H9 (cell line): Measurements from ENCODE around the gene ZCCHC7. TPM values are rescaled to one million over a fixed set of nuclear protein-coding genes. Genes with fewer than 3 reads are reported as not detected.

Experiments
- DNase-seq: peaks from one replicate; pipeline ENCODE4 v3.0.0-alpha.2; 2017
- H2AFZ ChIP-seq: one replicate; pipeline ENCODE4 v1.6.1; 2013; ENCODE audit warnings: mild to moderate bottlenecking, low read length, control low read depth, moderate library complexity
- H2AK5ac ChIP-seq: 2 replicates; pipeline ENCODE4 v1.6.1; 2013; ENCODE audit warnings: low read length, control low read depth, mixed read lengths; ENCODE audit not compliant: insufficient read length
- H2BK120ac ChIP-seq: one replicate; pipeline ENCODE4 v1.6.1; 2013; ENCODE audit warnings: low read depth, mild to moderate bottlenecking, low read length, control low read depth, inconsistent platforms; ENCODE audit not compliant: poor library complexity, severe bottlenecking
- H2BK12ac ChIP-seq: 2 replicates; pipeline ENCODE4 v1.6.1; 2013; ENCODE audit warnings: low read length, control low read depth, mixed read lengths, low read depth; ENCODE audit not compliant: insufficient read length
- H2BK15ac ChIP-seq: 2 replicates; pipeline ENCODE4 v1.6.1; 2013; ENCODE audit warnings: low read depth, low read length, control low read depth
- H2BK20ac ChIP-seq: one replicate; pipeline ENCODE4 v1.6.1; 2013; ENCODE audit warnings: low read depth, mild to moderate bottlenecking, low read length, control low read depth, inconsistent platforms; ENCODE audit not compliant: poor library complexity, severe bottlenecking
- H2BK5ac ChIP-seq: 2 replicates; pipeline ENCODE4 v1.6.1; 2013; ENCODE audit warnings: low read length, control low read depth, mixed read lengths; ENCODE audit not compliant: insufficient read length
- H3K14ac ChIP-seq: 2 replicates; pipeline ENCODE4 v1.6.1; 2013; ENCODE audit warnings: low read length, control low read depth; ENCODE audit not compliant: insufficient read depth
- H3K18ac ChIP-seq: 2 replicates; pipeline ENCODE4 v1.6.1; 2013; ENCODE audit warnings: low read depth, mild to moderate bottlenecking, mixed read lengths, low read length, control low read depth; ENCODE audit not compliant: insufficient read length
- H3K23ac ChIP-seq: 2 replicates; pipeline ENCODE4 v1.6.1; 2013; ENCODE audit warnings: low read length, control low read depth, mixed read lengths, low read depth; ENCODE audit not compliant: insufficient read length
- H3K23me2 ChIP-seq: 2 replicates; pipeline ENCODE4 v1.6.1; 2013; ENCODE audit warnings: low read depth, mild to moderate bottlenecking, mixed read lengths, low read length, control low read depth; ENCODE audit not compliant: insufficient read length, poor library complexity, severe bottlenecking
- H3K27ac ChIP-seq: 2 replicates; pipeline ENCODE4 v1.5.1; 2013; ENCODE audit warnings: low read length, control low read depth, mixed read lengths, low read depth; ENCODE audit not compliant: insufficient read length
- H3K27me3 ChIP-seq: 2 replicates; pipeline ENCODE4 v1.6.1; 2013; ENCODE audit warnings: low read length, control low read depth, inconsistent platforms; ENCODE audit not compliant: insufficient read depth
- H3K4ac ChIP-seq: 2 replicates; pipeline ENCODE4 v1.6.1; 2013; ENCODE audit warnings: low read depth, mild to moderate bottlenecking, control low read depth, inconsistent platforms, low read length, moderate library complexity
- H3K4me1 ChIP-seq: 2 replicates; pipeline ENCODE4 v1.6.1; 2013; ENCODE audit warnings: low read length, control low read depth, inconsistent platforms; ENCODE audit not compliant: insufficient read depth
- H3K4me2 ChIP-seq: 2 replicates; pipeline ENCODE4 v1.6.1; 2013; ENCODE audit warnings: low read length, control low read depth, mixed read lengths; ENCODE audit not compliant: insufficient read length, insufficient read depth
- H3K56ac ChIP-seq: 2 replicates; pipeline ENCODE4 v1.6.1; 2013; ENCODE audit warnings: low read depth, mild to moderate bottlenecking, mixed read lengths, low read length, control low read depth; ENCODE audit not compliant: insufficient read length
- H3K79me1 ChIP-seq: 2 replicates; pipeline ENCODE4 v1.6.1; 2013; ENCODE audit warnings: low read depth, mild to moderate bottlenecking, moderate library complexity, low read length, control low read depth, inconsistent platforms; ENCODE audit not compliant: insufficient read depth, poor library complexity, severe bottlenecking
- H3K79me2 ChIP-seq: 2 replicates; pipeline ENCODE4 v1.6.1; 2013; ENCODE audit warnings: low read length, control low read depth, inconsistent platforms; ENCODE audit not compliant: insufficient read depth
- H3K9ac ChIP-seq: 2 replicates; pipeline ENCODE4 v1.6.1; 2013; ENCODE audit warnings: low read length, control low read depth, mixed read lengths; ENCODE audit not compliant: insufficient read length; ENCODE audit errors: extremely low read depth
- H3K9me3 ChIP-seq: one replicate; pipeline ENCODE4 v1.6.1; 2013; ENCODE audit warnings: low read depth, low read length, inconsistent platforms; ENCODE audit not compliant: control insufficient read depth
- H3T11ph ChIP-seq: one replicate; pipeline ENCODE4 v1.6.1; 2013; ENCODE audit warnings: mild to moderate bottlenecking, low read length, control low read depth, inconsistent platforms
- H4K20me1 ChIP-seq: one replicate; pipeline ENCODE4 v1.6.1; 2013; ENCODE audit not compliant: control insufficient read depth, insufficient read length, insufficient read depth
- H4K5ac ChIP-seq: 2 replicates; pipeline ENCODE4 v1.6.1; 2013; ENCODE audit warnings: low read depth, mild to moderate bottlenecking, mixed read lengths, low read length, control low read depth; ENCODE audit not compliant: insufficient read length
- H4K8ac ChIP-seq: replicated peaks from 2 replicates; pipeline ENCODE4 v1.6.1; 2013; ENCODE audit warnings: low read length, control low read depth, mixed read lengths, low read depth; ENCODE audit not compliant: insufficient read length
- H4K91ac ChIP-seq: 2 replicates; pipeline ENCODE4 v1.6.1; 2013; ENCODE audit warnings: low read depth, mild to moderate bottlenecking, moderate library complexity, mixed read lengths, low read length, control low read depth; ENCODE audit not compliant: insufficient read length
- H3K27ac Mint-ChIP-seq, 3 experiments: 2 replicates in 2 of 3; 3 replicates in 1 of 3; pipeline ENCODE4 v1.8.0; 2020 to 2021; ENCODE audit warnings: mixed read lengths in 3 of 3, mild to moderate bottlenecking in 1 of 3, moderate library complexity in 1 of 3
- H3K27me3 Mint-ChIP-seq: 2 replicates; pipeline ENCODE4 v1.8.0; 2021; ENCODE audit warnings: low read depth, mild to moderate bottlenecking, moderate library complexity, mixed read lengths
- H3K36me3 Mint-ChIP-seq, 3 experiments: 2 replicates in 2 of 3; 3 replicates in 1 of 3; pipeline ENCODE4 v1.8.0; 2020 to 2021; ENCODE audit warnings: low read depth in 3 of 3, mixed read lengths in 3 of 3; ENCODE audit not compliant: insufficient read depth in 1 of 3
- H3K4me1 Mint-ChIP-seq, 2 experiments: 2 replicates each; pipeline ENCODE4 v1.8.0; 2020; ENCODE audit warnings: mixed read lengths in 2 of 2
- H3K4me3 Mint-ChIP-seq, 2 experiments: 2 replicates in 1 of 2; 3 replicates in 1 of 2; pipeline ENCODE4 v1.8.0; 2020 to 2021; ENCODE audit warnings: mild to moderate bottlenecking in 2 of 2, mixed read lengths in 2 of 2, moderate library complexity in 1 of 2
- H3K9me3 Mint-ChIP-seq, 2 experiments: 2 replicates in 1 of 2; 3 replicates in 1 of 2; pipeline ENCODE4 v1.8.0; 2020; ENCODE audit warnings: mild to moderate bottlenecking in 2 of 2, mixed read lengths in 2 of 2, moderate library complexity in 1 of 2
- CTCF ChIP-seq: fragments of 200-600 bp; sonication (generic); conservative IDR thresholded peaks from 3 replicates; pipeline ENCODE4 v1.8.0; 2021; ENCODE audit warnings: antibody characterized with exemption, mild to moderate bottlenecking
- WGBS: extraction: QIAGEN DNeasy Blood & Tissue Kit; methylation state at CpG from one replicate; pipeline ENCODE4 v1.1.7; 2013; ENCODE audit warnings: missing lambda C conversion rate, low lambda C conversion rate, mixed read lengths; ENCODE audit not compliant: insufficient read length; ENCODE audit errors: extremely low coverage; 5-methylcytosine and 5-hydroxymethylcytosine counted together
- total RNA-seq: library from RNA; stranded (reverse); gene quantifications from 2 replicates; pipeline ENCODE4 v1.2.1, GENCODE V29; 2021

Gene ZCCHC7
- total RNA-seq, 1 experiment from 2014 or later: 20.3 TPM

GRCh38 chr9:37215830-37216229 lies 95.5 kb downstream of the ZCCHC7 start:
- H3K4me3 Mint-ChIP-seq: no peak overlapping the region
- TF ChIP-seq CTCF: no peak
- Histone ChIP-seq H3K23ac (no peak overlapping the region), H2BK20ac (no peak overlapping the region), H2BK15ac (no peak overlapping the region), H2BK12ac (no peak overlapping the region), H3K27ac (no peak overlapping the region), H3K56ac (no peak overlapping the region), H3K4me2 (no peak overlapping the region), H4K91ac (no peak overlapping the region), H3K27me3 (no peaks in the 10 kb centered on the region), H4K20me1 (no peaks in the 10 kb centered on the region), H3K18ac (no peak overlapping the region), H3K4me1 (no peaks in the 10 kb centered on the region), H3K79me2 (no peaks in the 10 kb centered on the region), H3K9ac (no peak overlapping the region), H3T11ph (no peak overlapping the region), H2AK5ac (no peak overlapping the region), H3K23me2 (no peaks in the 10 kb centered on the region), H2BK120ac (no peak overlapping the region), H2BK5ac (no peak overlapping the region), H4K5ac (no peak overlapping the region), H3K14ac (no peak overlapping the region), H4K8ac (no peak overlapping the region), H2AFZ (no peak overlapping the region), H3K4ac (no peak overlapping the region), H3K79me1 (no peaks in the 10 kb centered on the region), H3K9me3 (no peaks in the 10 kb centered on the region)
- H3K27me3 Mint-ChIP-seq: no peaks in the 10 kb centered on the region
- no peaks in the 10 kb centered on the region for H3K9me3 Mint-ChIP-seq
- DNase-seq: no peak
- no peak overlapping the region for H3K27ac Mint-ChIP-seq
- H3K36me3 Mint-ChIP-seq: no peaks in the 10 kb centered on the region
- WGBS: no CpG with 5 or more reads among the region's 1 CpG
- H3K4me1 Mint-ChIP-seq: peaks cover 8 to 11% of the 10 kb centered on the region in 2 experiments
